A549 (cell line): Measurements from ENCODE around the gene TMEM165. TPM values are rescaled to one million over a fixed set of nuclear protein-coding genes. Genes with fewer than 3 reads are reported as not detected.

Experiments used
- ATAC-seq, 2 experiments: fragments of 200-7000 bp in 1 of 2; fragments of >200 bp in 1 of 2; cut with Nextera tagmentation in 1 of 2; cut with Tn5 transposase in 1 of 2; 3 replicates each; pipeline versions ENCODE4 v1.8.0 to v1.9.1; 2018 to 2020; ENCODE audit warnings: mild to moderate bottlenecking in 1 of 2, moderate library complexity in 1 of 2
- CTCF ChIA-PET: fragments of 300-600 bp; sonication (Branson Sonifier 250); formaldehyde crosslinking; extraction: SDS; loops from one replicate; lab custom pipeline; 2021; ENCODE audit warnings: antibody characterized with exemption, inconsistent platforms; lab: Yijun Ruan, JAX
- POLR2A ChIA-PET: fragments of 350-600 bp; formaldehyde crosslinking; extraction: SDS; loops from one replicate; lab custom pipeline; 2021; ENCODE audit warnings: antibody characterized with exemption, inconsistent platforms; lab: Yijun Ruan, JAX
- DNase-seq, 2 experiments: peaks; one replicate each; pipeline versions ENCODE4 v3.0.0 to v3.0.0-alpha.2; 2011 to 2016; ENCODE audit warnings: low read depth in 1 of 2, low spot score in 1 of 2
- FAIRE-seq: peaks from 2 replicates; lab custom pipeline; 2011; peaks lifted over from hg19 to GRCh38; lab: Jason Lieb, UNC
- H3K27ac ChIP-seq, 2 experiments: fragments of >200 bp; sonication (Bioruptor Twin); formaldehyde crosslinking; 3 replicates each; pipeline ENCODE4 v1.5.1; 2016 to 2017
- H3K4me1 ChIP-seq: fragments of >200 bp; sonication (Bioruptor Twin); formaldehyde crosslinking; 3 replicates; pipeline ENCODE4 v1.6.1; 2016
- H3K4me2 ChIP-seq: fragments of >200 bp; sonication (Bioruptor Twin); formaldehyde crosslinking; 3 replicates; pipeline ENCODE4 v1.6.1; 2016
- H3K4me3 ChIP-seq: fragments of >200 bp; sonication (Bioruptor Twin); formaldehyde crosslinking; 3 replicates; pipeline ENCODE4 v1.5.1; 2016
- H3K9me3 ChIP-seq: fragments of >200 bp; sonication (Bioruptor Twin); formaldehyde crosslinking; 3 replicates; pipeline ENCODE4 v1.6.1; 2016
- CBX8 ChIP-seq: fragments of 200-600 bp; sonication (generic); IDR thresholded peaks from 2 replicates; pipeline ENCODE4 v1.6.1; 2016
- CHD4 ChIP-seq: fragments of 200-600 bp; sonication (generic); IDR thresholded peaks from 2 replicates; pipeline ENCODE4 v1.6.1; 2016; ENCODE audit warnings: antibody characterized with exemption, mild to moderate bottlenecking, borderline replicate concordance
- EHMT2 ChIP-seq: fragments of 200-600 bp; sonication (generic); IDR thresholded peaks from 2 replicates; pipeline ENCODE4 v1.6.1; 2016; ENCODE audit warnings: antibody characterized with exemption, low read depth, mild to moderate bottlenecking, moderate library complexity
- FOXS1 ChIP-seq: fragments of 250-450 bp; sonication (Bioruptor Pico); IDR thresholded peaks from 2 replicates; pipeline ENCODE4 v1.5.0; 2020; ENCODE audit warnings: mild to moderate bottlenecking, moderate library complexity
- JUN ChIP-seq, 2 experiments: fragments of >200 bp; sonication (Bioruptor Twin); formaldehyde crosslinking; IDR thresholded peaks; 2 replicates in 1 of 2; 3 replicates in 1 of 2; pipeline ENCODE4 v1.6.1; 2016 to 2017
- MAFK ChIP-seq: fragments of 450-650 bp; IDR thresholded peaks from 2 replicates; pipeline ENCODE4 v1.6.1; 2014; ENCODE audit not compliant: partially characterized antibody
- NPAS2 ChIP-seq: fragments of 250-450 bp; sonication (Bioruptor Pico); IDR thresholded peaks from 2 replicates; pipeline ENCODE4 v1.8.0; 2022; ENCODE audit warnings: mild to moderate bottlenecking, moderate library complexity, borderline replicate concordance
- RAD21 ChIP-seq, 2 experiments: fragments of >200 bp in 1 of 2; sonication (Bioruptor Twin) in 1 of 2; formaldehyde crosslinking in 1 of 2; IDR thresholded peaks in 1 of 2; conservative IDR thresholded peaks in 1 of 2; 2 replicates in 1 of 2; 3 replicates in 1 of 2; pipeline ENCODE4 v1.6.1; 2012 to 2018; ENCODE audit warnings: inconsistent platforms in 1 of 2
- RARB ChIP-seq: fragments of 250-450 bp; sonication (Bioruptor Pico); IDR thresholded peaks from 2 replicates; pipeline ENCODE4 v1.8.0; 2021; ENCODE audit warnings: mild to moderate bottlenecking, moderate library complexity
- RCOR1 ChIP-seq: fragments of 150-350 bp; IDR thresholded peaks from 2 replicates; pipeline ENCODE4 v1.6.1; 2014; ENCODE audit warnings: antibody characterized with exemption, low read length, low read depth
- RNF2 ChIP-seq: fragments of 200-600 bp; sonication (generic); IDR thresholded peaks from 2 replicates; pipeline ENCODE4 v1.6.1; 2016; ENCODE audit warnings: low read depth, mild to moderate bottlenecking, antibody characterized with exemption, moderate library complexity, borderline replicate concordance
- SREBF2 ChIP-seq: fragments of 450-650 bp; IDR thresholded peaks from 2 replicates; pipeline ENCODE4 v1.6.1; 2014; ENCODE audit warnings: mild to moderate bottlenecking, moderate library complexity
- ZC3H11A ChIP-seq: fragments of 450-650 bp; IDR thresholded peaks from 2 replicates; pipeline ENCODE4 v1.6.1; 2014; ENCODE audit warnings: antibody characterized with exemption, mild to moderate bottlenecking
- ZFP36 ChIP-seq: fragments of 450-650 bp; IDR thresholded peaks from 2 replicates; pipeline ENCODE4 v1.6.1; 2014; ENCODE audit warnings: borderline replicate concordance; ENCODE audit not compliant: partially characterized antibody
- polyA plus RNA-seq, 4 experiments: library from polyadenylated mRNA; depleted of rRNA in 3 of 4; stranded (reverse); fragments of >200 nt; fragmentation: RNase III in 1 of 4; extraction: RNeasy Plus Mini Kit Qiagen cat#74134 plus additional on column Dnase treatment in 1 of 4; gene quantifications; 2 replicates in 3 of 4; 3 replicates in 1 of 4; pipeline ENCODE4 v1.2.3, GENCODE V29; 2011 to 2017
- TF ChIP-seq, protein P1 (sequence below): fragments of 450-650 bp; IDR thresholded peaks from 2 replicates; pipeline ENCODE4 v1.6.1; 2014; ENCODE audit warnings: antibody characterized with exemption
- TF ChIP-seq, protein P2 (sequence below): fragments of >200 bp; sonication (Bioruptor Twin); formaldehyde crosslinking; IDR thresholded peaks from 3 replicates; pipeline ENCODE4 v1.5.1; 2016
- TF ChIP-seq, protein P3 (sequence below): fragments of 250-450 bp; sonication (Bioruptor Pico); IDR thresholded peaks from 2 replicates; pipeline ENCODE4 v1.5.0; 2020; ENCODE audit warnings: low read depth, mild to moderate bottlenecking, moderate library complexity
- TF ChIP-seq, protein P4 (sequence below): fragments of 200-600 bp; sonication (generic); IDR thresholded peaks from 2 replicates; pipeline ENCODE4 v1.6.1; 2016; ENCODE audit warnings: antibody characterized with exemption, mild to moderate bottlenecking, moderate library complexity
- TF ChIP-seq, protein P5 (sequence below): fragments of >200 bp; sonication (Bioruptor Twin); formaldehyde crosslinking; IDR thresholded peaks from 3 replicates; pipeline ENCODE4 v1.6.1; 2016
- TF ChIP-seq, protein P6 (sequence below): IDR thresholded peaks from 2 replicates; pipeline ENCODE4 v1.6.1; 2012; ENCODE audit warnings: low read depth, borderline replicate concordance

Gene TMEM165
- polyA plus RNA-seq, 2 of the 4 experiments (the other 2 are of a cell fraction), result 52.6 to 83.5 TPM

DNA sequence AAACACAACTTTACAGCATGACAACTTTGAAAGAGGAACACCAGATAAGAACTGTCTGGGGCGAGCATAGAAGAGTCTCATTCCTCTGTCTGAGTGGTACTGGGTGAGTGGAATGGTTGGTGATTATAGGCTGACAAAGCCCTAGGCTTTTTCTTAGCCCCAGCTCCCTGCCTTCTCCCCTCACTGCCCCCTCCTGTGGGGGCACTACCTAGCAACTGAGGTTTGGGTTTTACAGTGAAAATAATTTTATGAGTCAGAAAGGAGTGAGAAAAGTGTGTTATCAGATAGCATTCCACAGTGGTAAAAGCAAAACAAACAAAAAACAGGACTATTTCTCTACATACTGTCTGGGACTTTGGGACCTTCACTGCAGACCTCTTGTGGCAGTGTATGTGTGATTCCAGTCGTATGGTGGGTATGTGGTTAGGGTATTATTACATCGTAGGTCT lies 10.5 kb upstream of the TMEM165 start (continued):
- TF ChIP-seq, protein P1, sequence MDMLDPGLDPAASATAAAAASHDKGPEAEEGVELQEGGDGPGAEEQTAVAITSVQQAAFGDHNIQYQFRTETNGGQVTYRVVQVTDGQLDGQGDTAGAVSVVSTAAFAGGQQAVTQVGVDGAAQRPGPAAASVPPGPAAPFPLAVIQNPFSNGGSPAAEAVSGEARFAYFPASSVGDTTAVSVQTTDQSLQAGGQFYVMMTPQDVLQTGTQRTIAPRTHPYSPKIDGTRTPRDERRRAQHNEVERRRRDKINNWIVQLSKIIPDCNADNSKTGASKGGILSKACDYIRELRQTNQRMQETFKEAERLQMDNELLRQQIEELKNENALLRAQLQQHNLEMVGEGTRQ, result no peak
- TF ChIP-seq EHMT2 (no peak), RARB (CRISPR knock-in tag) (no peak), MAFK (no peak), SREBF2 (no peak)
- TF ChIP-seq, protein P2, sequence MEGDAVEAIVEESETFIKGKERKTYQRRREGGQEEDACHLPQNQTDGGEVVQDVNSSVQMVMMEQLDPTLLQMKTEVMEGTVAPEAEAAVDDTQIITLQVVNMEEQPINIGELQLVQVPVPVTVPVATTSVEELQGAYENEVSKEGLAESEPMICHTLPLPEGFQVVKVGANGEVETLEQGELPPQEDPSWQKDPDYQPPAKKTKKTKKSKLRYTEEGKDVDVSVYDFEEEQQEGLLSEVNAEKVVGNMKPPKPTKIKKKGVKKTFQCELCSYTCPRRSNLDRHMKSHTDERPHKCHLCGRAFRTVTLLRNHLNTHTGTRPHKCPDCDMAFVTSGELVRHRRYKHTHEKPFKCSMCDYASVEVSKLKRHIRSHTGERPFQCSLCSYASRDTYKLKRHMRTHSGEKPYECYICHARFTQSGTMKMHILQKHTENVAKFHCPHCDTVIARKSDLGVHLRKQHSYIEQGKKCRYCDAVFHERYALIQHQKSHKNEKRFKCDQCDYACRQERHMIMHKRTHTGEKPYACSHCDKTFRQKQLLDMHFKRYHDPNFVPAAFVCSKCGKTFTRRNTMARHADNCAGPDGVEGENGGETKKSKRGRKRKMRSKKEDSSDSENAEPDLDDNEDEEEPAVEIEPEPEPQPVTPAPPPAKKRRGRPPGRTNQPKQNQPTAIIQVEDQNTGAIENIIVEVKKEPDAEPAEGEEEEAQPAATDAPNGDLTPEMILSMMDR, result no peak
- TF ChIP-seq, protein P3, sequence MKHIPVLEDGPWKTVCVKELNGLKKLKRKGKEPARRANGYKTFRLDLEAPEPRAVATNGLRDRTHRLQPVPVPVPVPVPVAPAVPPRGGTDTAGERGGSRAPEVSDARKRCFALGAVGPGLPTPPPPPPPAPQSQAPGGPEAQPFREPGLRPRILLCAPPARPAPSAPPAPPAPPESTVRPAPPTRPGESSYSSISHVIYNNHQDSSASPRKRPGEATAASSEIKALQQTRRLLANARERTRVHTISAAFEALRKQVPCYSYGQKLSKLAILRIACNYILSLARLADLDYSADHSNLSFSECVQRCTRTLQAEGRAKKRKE (CRISPR knock-in tag), result no peak

DNA sequence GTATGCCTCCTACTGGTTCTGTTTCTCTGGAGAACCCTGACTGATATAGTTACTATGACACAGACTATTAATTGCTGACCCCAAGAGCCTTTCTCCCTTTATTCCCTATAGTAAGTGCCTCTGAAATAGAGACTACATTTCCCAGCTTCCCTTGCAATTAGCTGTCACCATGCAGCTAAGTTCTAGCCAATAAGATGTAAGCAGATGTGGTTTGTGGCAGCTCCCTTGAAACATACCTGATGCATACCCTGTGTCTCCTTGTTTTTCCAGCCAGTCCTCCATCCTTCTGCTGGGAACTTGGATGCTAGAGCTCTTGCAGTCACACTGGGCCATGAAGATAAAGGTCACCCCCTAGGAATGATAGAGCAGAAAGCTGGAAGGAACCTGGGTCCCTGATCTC lies 9.7 kb upstream of the TMEM165 start:
- peaks cover 7% of the 10 kb centered on the region; the same call in 1 of the 3 replicates for H3K4me1 ChIP-seq
- H3K27ac ChIP-seq, result no peak overlapping the region
- TF ChIP-seq EHMT2 (no peak), RNF2 (no peak), ZC3H11A (no peak), JUN (IDR thresholded peaks at IDR 0.05) (no peak), FOXS1 (CRISPR knock-in tag) (no peak), NPAS2 (no peak), CHD4 (no peak), CBX8 (no peak), RAD21 (conservative IDR thresholded peaks at IDR 0.05 in 1 of 2, IDR thresholded peaks at IDR 0.05 in 1 of 2) (no peak), ZFP36 (no peak), RCOR1 (no peak)
- TF ChIP-seq, protein P4, sequence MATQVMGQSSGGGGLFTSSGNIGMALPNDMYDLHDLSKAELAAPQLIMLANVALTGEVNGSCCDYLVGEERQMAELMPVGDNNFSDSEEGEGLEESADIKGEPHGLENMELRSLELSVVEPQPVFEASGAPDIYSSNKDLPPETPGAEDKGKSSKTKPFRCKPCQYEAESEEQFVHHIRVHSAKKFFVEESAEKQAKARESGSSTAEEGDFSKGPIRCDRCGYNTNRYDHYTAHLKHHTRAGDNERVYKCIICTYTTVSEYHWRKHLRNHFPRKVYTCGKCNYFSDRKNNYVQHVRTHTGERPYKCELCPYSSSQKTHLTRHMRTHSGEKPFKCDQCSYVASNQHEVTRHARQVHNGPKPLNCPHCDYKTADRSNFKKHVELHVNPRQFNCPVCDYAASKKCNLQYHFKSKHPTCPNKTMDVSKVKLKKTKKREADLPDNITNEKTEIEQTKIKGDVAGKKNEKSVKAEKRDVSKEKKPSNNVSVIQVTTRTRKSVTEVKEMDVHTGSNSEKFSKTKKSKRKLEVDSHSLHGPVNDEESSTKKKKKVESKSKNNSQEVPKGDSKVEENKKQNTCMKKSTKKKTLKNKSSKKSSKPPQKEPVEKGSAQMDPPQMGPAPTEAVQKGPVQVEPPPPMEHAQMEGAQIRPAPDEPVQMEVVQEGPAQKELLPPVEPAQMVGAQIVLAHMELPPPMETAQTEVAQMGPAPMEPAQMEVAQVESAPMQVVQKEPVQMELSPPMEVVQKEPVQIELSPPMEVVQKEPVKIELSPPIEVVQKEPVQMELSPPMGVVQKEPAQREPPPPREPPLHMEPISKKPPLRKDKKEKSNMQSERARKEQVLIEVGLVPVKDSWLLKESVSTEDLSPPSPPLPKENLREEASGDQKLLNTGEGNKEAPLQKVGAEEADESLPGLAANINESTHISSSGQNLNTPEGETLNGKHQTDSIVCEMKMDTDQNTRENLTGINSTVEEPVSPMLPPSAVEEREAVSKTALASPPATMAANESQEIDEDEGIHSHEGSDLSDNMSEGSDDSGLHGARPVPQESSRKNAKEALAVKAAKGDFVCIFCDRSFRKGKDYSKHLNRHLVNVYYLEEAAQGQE, result no peak
- TF ChIP-seq, protein P5, sequence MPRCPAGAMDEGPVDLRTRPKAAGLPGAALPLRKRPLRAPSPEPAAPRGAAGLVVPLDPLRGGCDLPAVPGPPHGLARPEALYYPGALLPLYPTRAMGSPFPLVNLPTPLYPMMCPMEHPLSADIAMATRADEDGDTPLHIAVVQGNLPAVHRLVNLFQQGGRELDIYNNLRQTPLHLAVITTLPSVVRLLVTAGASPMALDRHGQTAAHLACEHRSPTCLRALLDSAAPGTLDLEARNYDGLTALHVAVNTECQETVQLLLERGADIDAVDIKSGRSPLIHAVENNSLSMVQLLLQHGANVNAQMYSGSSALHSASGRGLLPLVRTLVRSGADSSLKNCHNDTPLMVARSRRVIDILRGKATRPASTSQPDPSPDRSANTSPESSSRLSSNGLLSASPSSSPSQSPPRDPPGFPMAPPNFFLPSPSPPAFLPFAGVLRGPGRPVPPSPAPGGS, result no peak
- TF ChIP-seq, protein P6, sequence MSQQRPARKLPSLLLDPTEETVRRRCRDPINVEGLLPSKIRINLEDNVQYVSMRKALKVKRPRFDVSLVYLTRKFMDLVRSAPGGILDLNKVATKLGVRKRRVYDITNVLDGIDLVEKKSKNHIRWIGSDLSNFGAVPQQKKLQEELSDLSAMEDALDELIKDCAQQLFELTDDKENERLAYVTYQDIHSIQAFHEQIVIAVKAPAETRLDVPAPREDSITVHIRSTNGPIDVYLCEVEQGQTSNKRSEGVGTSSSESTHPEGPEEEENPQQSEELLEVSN, result no peak
- TF ChIP-seq, protein P1, result no peak
- CTCF ChIA-PET, result interaction anchor here (1.2 kb wide), 1 partner anchor 9 kb away, joined by 5 read pairs; the partner anchor contains the start of gene TMEM165
- no peaks in the 10 kb centered on the region for H3K9me3 ChIP-seq
- FAIRE-seq (no peak), DNase-seq (no peak), ATAC-seq (peak; percentile 64 to 93; a peak in 4 of 6 replicates)
- POLR2A ChIA-PET, result interaction anchor here (2.2 kb wide), 1 partner anchor 10 kb away, joined by 11 read pairs; the partner anchor contains the start of gene TMEM165
- H3K4me2 ChIP-seq, result no peak overlapping the region
- no peak overlapping the region for H3K4me3 ChIP-seq
